ENCODE data around the gene PI4KB. TPM values are rescaled to one million over a fixed set of nuclear protein-coding genes. Genes with fewer than 3 reads are reported as not detected.

PI4KB gene
- total RNA-seq, 2 experiments from 2014 or later: 38.0 to 50.6 TPM

DNA sequence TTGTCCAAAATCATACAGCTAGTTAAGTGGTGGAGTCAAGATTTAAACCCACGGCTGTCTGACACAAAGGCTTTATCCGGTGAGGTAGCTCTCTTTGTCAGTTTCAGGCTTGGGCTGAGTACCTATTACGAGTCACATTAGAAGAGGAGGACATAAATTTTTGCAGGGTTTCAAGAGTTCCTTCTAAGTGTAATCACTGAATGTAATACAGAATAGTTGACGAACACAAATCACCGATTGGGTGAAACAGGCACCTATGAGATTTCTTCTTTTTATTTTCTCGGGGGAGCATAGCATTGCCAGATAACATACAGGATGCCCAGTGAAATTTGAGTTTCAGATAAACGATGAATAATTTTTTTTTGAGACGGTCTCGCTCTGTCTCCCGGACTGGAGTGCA is 71.8 kb downstream of the PI4KB start:
- peaks cover 43% of the 10 kb centered on the region for H3K79me2 ChIP-seq (ENCODE audit: insufficient read depth, low read depth, low read length)
- intact Hi-C loops (cut with micrococcal nuclease; ENCODE audit: unreplicated experiment): no loop called here
- BruUV-seq (replicated peaks): TSS peak; percentile 86

GRCh38 chr1:151254217-151255213 is 72.7 kb downstream of the PI4KB start, which contains the start of gene PSMD4:
PSMD4 (plus strand) TSS chr1:151254734; CDS start chr1:151254783, 49 bp downstream.
- BruUV-seq (replicated peaks): no TSS peak
- H3K36me3 ChIP-seq (ENCODE audit: insufficient read depth, low read length): peaks cover 11% of the 10 kb centered on the region
- DNase-seq (ENCODE audit: low spot score): peak; percentile 97
- H3K9me2 ChIP-seq (ENCODE audit: insufficient read depth, low read length): no peaks in the 10 kb centered on the region
- CTCF ChIA-PET (ENCODE audit: unreplicated experiment): interaction anchor here (0.6 kb wide), 3 partner anchors 8 to 1370 kb away, joined by 4 to 6 read pairs (median 6); no protein-coding TSS in a partner anchor
- H3K4me3 ChIP-seq (ENCODE audit: low read depth, low read length, poor library complexity, severe bottlenecking): peak within 1 kb of the TSS; percentile 90
- no peaks in the 10 kb centered on the region for H4K20me1 ChIP-seq (ENCODE audit: insufficient read depth, low read length)
- H3K4me1 ChIP-seq (ENCODE audit: insufficient read depth, low read length, poor library complexity, severe bottlenecking): peaks cover 4% of the 10 kb centered on the region
- TF ChIP-seq, protein P1, sequence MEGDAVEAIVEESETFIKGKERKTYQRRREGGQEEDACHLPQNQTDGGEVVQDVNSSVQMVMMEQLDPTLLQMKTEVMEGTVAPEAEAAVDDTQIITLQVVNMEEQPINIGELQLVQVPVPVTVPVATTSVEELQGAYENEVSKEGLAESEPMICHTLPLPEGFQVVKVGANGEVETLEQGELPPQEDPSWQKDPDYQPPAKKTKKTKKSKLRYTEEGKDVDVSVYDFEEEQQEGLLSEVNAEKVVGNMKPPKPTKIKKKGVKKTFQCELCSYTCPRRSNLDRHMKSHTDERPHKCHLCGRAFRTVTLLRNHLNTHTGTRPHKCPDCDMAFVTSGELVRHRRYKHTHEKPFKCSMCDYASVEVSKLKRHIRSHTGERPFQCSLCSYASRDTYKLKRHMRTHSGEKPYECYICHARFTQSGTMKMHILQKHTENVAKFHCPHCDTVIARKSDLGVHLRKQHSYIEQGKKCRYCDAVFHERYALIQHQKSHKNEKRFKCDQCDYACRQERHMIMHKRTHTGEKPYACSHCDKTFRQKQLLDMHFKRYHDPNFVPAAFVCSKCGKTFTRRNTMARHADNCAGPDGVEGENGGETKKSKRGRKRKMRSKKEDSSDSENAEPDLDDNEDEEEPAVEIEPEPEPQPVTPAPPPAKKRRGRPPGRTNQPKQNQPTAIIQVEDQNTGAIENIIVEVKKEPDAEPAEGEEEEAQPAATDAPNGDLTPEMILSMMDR (conservative IDR thresholded peaks at IDR 0.05; ENCODE audit: low read length): no peak
- TF ChIP-seq EZH2phosphoT487 (IDR thresholded peaks at IDR 0.05; ENCODE audit: borderline replicate concordance, low read depth, low read length): no peak
- peak within 1 kb of the TSS; percentile 45 for H3K27ac ChIP-seq (ENCODE audit: low read depth, low read length, poor library complexity, severe bottlenecking)
- H3K4me2 ChIP-seq (ENCODE audit: low read length): peak within 1 kb of the TSS; percentile 82
- no peaks in the 10 kb centered on the region for H3K9me3 ChIP-seq (ENCODE audit: low read length)
- peak within 1 kb of the TSS; percentile 58; the same call in 1 of the 2 replicates for H2AFZ ChIP-seq (ENCODE audit: low read length)
- peaks cover 43% of the 10 kb centered on the region for H3K79me2 ChIP-seq (ENCODE audit: insufficient read depth, low read depth, low read length)
- intact Hi-C loops (cut with micrococcal nuclease; ENCODE audit: unreplicated experiment): loop anchor here (1.0 kb wide), 1 partner anchor 27 kb away; no protein-coding TSS in a partner anchor
- POLR2A ChIA-PET: interaction anchor here (0.6 to 1.7 kb wide), 13 partner anchors 9 to 131 kb away, joined by 3 to 9 read pairs (median 6); partner anchors contain the start of genes VPS72 and ZNF687

More for the DNA sequence above, 71.8 kb downstream of the PI4KB start:
- peak overlapping the region; percentile 90 for H3K4me3 ChIP-seq (ENCODE audit: low read depth, low read length, poor library complexity, severe bottlenecking)
- no peaks in the 10 kb centered on the region for H3K9me3 ChIP-seq (ENCODE audit: low read length)
- POLR2A ChIA-PET: interaction anchor here (0.6 to 1.7 kb wide), 8 partner anchors 10 to 114 kb away, joined by 3 to 9 read pairs (median 4); partner anchors contain the start of gene VPS72
- H4K20me1 ChIP-seq (ENCODE audit: insufficient read depth, low read length): no peaks in the 10 kb centered on the region
- CTCF ChIA-PET (ENCODE audit: unreplicated experiment): no interaction called here
- H3K36me3 ChIP-seq (ENCODE audit: insufficient read depth, low read length): peaks cover 3% of the 10 kb centered on the region; the same call in 1 of the 2 replicates
- peak overlapping the region; percentile 45 for H3K27ac ChIP-seq (ENCODE audit: low read depth, low read length, poor library complexity, severe bottlenecking)
- H3K4me2 ChIP-seq (ENCODE audit: low read length): peak overlapping the region; percentile 82
- H2AFZ ChIP-seq (ENCODE audit: low read length): peak overlapping the region; percentile 58; the same call in 1 of the 2 replicates
- H3K4me1 ChIP-seq (ENCODE audit: insufficient read depth, low read length, poor library complexity, severe bottlenecking): peaks cover 4% of the 10 kb centered on the region
- H3K9me2 ChIP-seq (ENCODE audit: insufficient read depth, low read length): no peaks in the 10 kb centered on the region
- peak; percentile 36 for DNase-seq (ENCODE audit: low spot score)
- TF ChIP-seq, protein P1 (conservative IDR thresholded peaks at IDR 0.05; ENCODE audit: low read length): no peak
- no peak for TF ChIP-seq EZH2phosphoT487 (IDR thresholded peaks at IDR 0.05; ENCODE audit: borderline replicate concordance, low read depth, low read length)
